ENCODE results near the gene UBE2L6.

GRCh38 chr11:57598831-57599155 lies 31.3 kb upstream of the UBE2L6 start:
- TF ChIP-seq GATA2 (IDR thresholded peaks at IDR 0.05; ENCODE audit: low read depth, low read length): no peak
- TF ChIP-seq GATA3 (IDR thresholded peaks at IDR 0.05; ENCODE audit: low read depth, low read length): no peak
